Skin epidermis (tissue), 12 donors: Measurements from ENCODE around the gene FILIP1.

ENCODE experiments used
- H3K27ac ChIP-seq, 21 experiments: fragments of 200-600 bp; sonication (generic) in 11 of 21; one replicate each; pipeline ENCODE4 v1.5.0; 2020; ENCODE audit warnings: mild to moderate bottlenecking in 3 of 21, inconsistent platforms in 2 of 21, moderate library complexity in 2 of 21
- H3K4me3 ChIP-seq, 7 experiments: fragments of 200-600 bp; sonication (generic) in 2 of 7; one replicate each; pipeline ENCODE4 v1.5.0; 2020; ENCODE audit warnings: inconsistent platforms in 2 of 7, mild to moderate bottlenecking in 2 of 7, moderate library complexity in 1 of 7

The FILIP1 gene

GRCh38 chr6:75350156-75350555 is 143.4 kb downstream of the FILIP1 start:
- H3K27ac ChIP-seq, result no peak overlapping the region

GRCh38 chr6:75349262-75349984 is 144.2 kb downstream of the FILIP1 start:
- H3K4me3 ChIP-seq, result peak overlapping the region in 2 of 7 experiments; percentile 3 to 21
- no peak overlapping the region for H3K27ac ChIP-seq

More at GRCh38 chr6:75350156-75350555, 143.4 kb downstream of the FILIP1 start:
- H3K4me3 ChIP-seq, result no peak overlapping the region

- Histone ChIP-seq H3K4me3 (no peak overlapping the region), H3K27ac (no peak overlapping the region)
Observed at GRCh38 chr6:75348882-75349261, 144.7 kb downstream of the FILIP1 start.

GRCh38 chr6:75347898-75348610 is 145.5 kb downstream of the FILIP1 start:
- H3K4me3 ChIP-seq, result no peak overlapping the region
- H3K27ac ChIP-seq, result no peak overlapping the region

GRCh38 chr6:75345413-75345812 is 148.2 kb downstream of the FILIP1 start:
- H3K27ac ChIP-seq, result no peak overlapping the region
- no peak overlapping the region for H3K4me3 ChIP-seq

- Histone ChIP-seq H3K4me3 (no peak overlapping the region), H3K27ac (no peak overlapping the region)
Observed at GRCh38 chr6:75344455-75344854, 149.1 kb downstream of the FILIP1 start.

GRCh38 chr6:75344021-75344420 is 149.6 kb downstream of the FILIP1 start:
- H3K27ac ChIP-seq, result no peak overlapping the region
- H3K4me3 ChIP-seq, result no peak overlapping the region

GRCh38 chr6:75337835-75338580 is 155.6 kb downstream of the FILIP1 start:
- no peak overlapping the region for H3K27ac ChIP-seq
- no peak overlapping the region for H3K4me3 ChIP-seq

- H3K4me3 ChIP-seq, result no peak overlapping the region
- H3K27ac ChIP-seq, result peak overlapping the region in 1 of 21 experiments; percentile 7
Observed at GRCh38 chr6:75334266-75335040, 159.1 kb downstream of the FILIP1 start.

GRCh38 chr6:75333676-75334200 is 159.9 kb downstream of the FILIP1 start:
- Histone ChIP-seq H3K4me3 (no peak overlapping the region), H3K27ac (no peak overlapping the region)

GRCh38 chr6:75331151-75331550 is 162.4 kb downstream of the FILIP1 start:
- H3K27ac ChIP-seq, result no peak overlapping the region
- H3K4me3 ChIP-seq, result no peak overlapping the region

GRCh38 chr6:75329703-75330102 is 163.9 kb downstream of the FILIP1 start:
- H3K27ac ChIP-seq, result no peak overlapping the region
- no peak overlapping the region for H3K4me3 ChIP-seq

GRCh38 chr6:75327807-75328206 is 165.8 kb downstream of the FILIP1 start:
- Histone ChIP-seq H3K27ac (no peak overlapping the region), H3K4me3 (no peak overlapping the region)

GRCh38 chr6:75326557-75327258 is 166.9 kb downstream of the FILIP1 start:
- Histone ChIP-seq H3K27ac (no peak overlapping the region), H3K4me3 (no peak overlapping the region)

GRCh38 chr6:75318900-75319299 is 174.7 kb downstream of the FILIP1 start:
- H3K27ac ChIP-seq, result no peak overlapping the region
- no peak overlapping the region for H3K4me3 ChIP-seq

- Histone ChIP-seq H3K4me3 (no peak overlapping the region), H3K27ac (no peak overlapping the region)
Observed at GRCh38 chr6:75317503-75318206, 175.9 kb downstream of the FILIP1 start.

GRCh38 chr6:75315978-75316377 is 177.6 kb downstream of the FILIP1 start:
- no peak overlapping the region for H3K27ac ChIP-seq

GRCh38 chr6:75308250-75308988 is 185.2 kb downstream of the FILIP1 start:
- no peak overlapping the region for H3K4me3 ChIP-seq
- H3K27ac ChIP-seq, result no peak overlapping the region

More at GRCh38 chr6:75315978-75316377, 177.6 kb downstream of the FILIP1 start:
- H3K4me3 ChIP-seq, result no peak overlapping the region
